ENCODE data around the gene SHISA9.

SHISA9 gene

GRCh38 chr16:12951976-12952375 is 50.6 kb downstream of the SHISA9 start:
- DNase-seq = no peak

- no peak for DNase-seq
Measured at GRCh38 chr16:12958366-12958765, 57.0 kb downstream of the SHISA9 start.

- no peak for DNase-seq
Measured at GRCh38 chr16:12959072-12959471, 57.7 kb downstream of the SHISA9 start.

DNA sequence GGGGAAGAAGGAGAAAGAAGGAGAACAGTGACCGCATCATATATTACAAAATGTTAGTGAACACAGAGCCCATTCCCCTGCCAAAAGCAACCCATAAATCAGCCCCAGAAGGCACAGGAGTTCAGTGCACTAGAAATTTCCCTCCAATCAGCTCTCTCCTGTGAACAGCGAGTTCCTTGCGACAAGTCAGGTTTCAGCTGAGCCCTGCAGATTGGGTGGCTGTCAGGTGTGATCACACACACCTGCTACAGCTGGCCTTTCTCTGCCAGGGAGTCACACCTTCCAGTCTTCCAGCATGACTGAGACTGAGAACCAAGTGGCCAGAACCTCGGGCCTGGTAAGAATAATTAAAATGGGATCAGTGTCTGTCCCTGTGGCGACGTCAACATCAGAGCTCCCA is 60.2 kb downstream of the SHISA9 start:
- no peak for DNase-seq

DNA sequence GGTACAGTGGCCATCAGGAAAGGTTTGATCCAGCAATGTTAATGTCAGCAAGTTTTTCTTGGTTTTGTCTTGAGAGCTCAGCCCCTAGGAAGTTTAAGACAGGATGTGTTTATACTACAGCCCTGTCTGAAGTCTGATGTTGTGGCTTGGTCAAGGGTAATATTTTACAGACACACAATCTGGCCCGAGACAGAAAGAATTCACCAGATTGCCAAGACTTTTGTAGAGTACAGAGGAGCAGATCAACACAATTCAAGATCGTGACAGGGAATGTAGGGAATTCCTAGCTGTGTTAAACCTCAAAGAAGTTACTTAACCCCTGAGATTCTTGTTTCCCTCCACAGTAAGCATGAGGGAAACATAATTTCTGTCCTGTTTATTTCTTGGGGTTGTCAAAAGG is 63.1 kb downstream of the SHISA9 start:
- no peak for DNase-seq

GRCh38 chr16:12965274-12965804 is 63.9 kb downstream of the SHISA9 start:
- DNase-seq = no peak

- no peak for DNase-seq
Measured at GRCh38 chr16:12971241-12971640, 69.8 kb downstream of the SHISA9 start.

DNA sequence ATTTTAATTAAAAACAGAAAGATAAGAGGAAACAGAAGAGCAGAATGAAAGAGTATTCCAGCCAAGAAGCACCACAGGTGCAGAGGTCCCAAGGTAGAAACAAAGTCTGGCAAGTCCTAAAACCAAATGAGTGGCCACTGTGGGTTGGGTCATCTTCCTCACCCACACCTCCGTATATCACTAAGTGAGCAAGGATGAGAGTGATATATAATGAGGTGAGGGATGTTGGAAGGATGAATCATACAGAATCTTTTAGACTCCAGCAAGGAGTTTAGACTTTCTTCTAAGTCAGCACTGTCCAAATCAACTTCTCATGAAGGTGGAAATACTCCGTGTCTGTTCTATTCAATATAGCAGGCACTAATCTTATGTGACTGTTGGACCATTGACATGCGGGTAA is 70.8 kb downstream of the SHISA9 start:
- no peak for DNase-seq

DNA sequence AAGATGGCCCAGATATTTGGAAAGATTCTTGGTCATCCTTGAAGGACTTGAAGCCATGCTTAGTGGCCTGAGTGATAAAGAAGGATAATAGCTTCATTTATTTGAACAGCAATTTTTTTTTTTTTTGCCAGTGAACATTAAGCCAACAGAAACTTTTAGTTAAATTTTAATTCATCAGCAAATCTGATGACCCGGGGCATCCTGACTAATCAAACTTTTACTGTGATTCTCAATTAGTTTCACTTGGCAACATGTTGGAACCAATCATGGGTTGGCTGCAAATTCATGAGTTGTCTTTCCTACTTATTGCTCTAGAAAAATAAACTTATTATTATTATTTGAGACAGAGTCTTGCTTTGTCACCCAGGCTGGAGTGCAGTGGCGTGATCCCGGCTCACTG is 74.4 kb downstream of the SHISA9 start:
- no peak for DNase-seq

- no peak for DNase-seq
Measured at GRCh38 chr16:12976496-12976895, 75.1 kb downstream of the SHISA9 start.

DNA sequence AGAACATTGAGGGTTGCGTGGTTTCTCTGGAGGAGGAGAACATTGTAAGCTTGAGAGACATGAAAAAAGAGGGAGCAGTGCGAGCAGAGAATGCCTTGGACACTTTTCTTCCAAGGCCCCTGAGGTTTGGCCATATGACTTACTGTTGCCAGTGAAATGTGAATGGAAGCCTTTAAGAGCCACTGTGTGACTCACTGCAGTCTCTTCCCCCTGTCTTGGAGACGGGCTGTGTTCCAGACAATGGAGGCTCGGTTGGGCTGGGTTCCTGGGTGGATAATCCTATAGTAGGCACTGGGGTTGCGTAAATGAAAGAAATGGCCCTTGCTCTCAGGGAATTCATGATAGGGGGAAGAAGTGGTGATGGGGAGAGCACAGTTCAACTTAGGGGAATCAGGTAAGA is 75.5 kb downstream of the SHISA9 start:
- no peak for DNase-seq

DNA sequence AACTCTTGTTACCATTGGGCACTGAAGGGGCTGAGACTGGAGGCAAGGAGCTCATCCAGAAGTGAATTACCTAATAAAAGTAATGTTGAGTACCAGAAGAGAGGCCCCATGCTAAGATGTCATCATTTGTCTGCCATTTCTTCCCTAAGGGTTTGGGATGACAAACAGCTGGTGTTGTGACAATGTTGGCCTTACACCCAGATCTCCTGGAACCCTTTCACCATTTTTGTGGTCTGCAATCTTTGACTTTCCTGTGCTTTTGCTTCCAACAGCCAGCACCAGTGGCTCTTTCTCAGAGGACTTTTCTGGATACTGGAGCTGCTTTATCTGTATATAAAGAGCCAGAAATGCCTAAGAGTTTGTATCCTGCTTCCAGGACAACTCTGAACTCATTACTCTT is 84.1 kb downstream of the SHISA9 start:
- no peak for DNase-seq

GRCh38 chr16:12988071-12988470 is 86.7 kb downstream of the SHISA9 start:
- no peak for DNase-seq

DNA sequence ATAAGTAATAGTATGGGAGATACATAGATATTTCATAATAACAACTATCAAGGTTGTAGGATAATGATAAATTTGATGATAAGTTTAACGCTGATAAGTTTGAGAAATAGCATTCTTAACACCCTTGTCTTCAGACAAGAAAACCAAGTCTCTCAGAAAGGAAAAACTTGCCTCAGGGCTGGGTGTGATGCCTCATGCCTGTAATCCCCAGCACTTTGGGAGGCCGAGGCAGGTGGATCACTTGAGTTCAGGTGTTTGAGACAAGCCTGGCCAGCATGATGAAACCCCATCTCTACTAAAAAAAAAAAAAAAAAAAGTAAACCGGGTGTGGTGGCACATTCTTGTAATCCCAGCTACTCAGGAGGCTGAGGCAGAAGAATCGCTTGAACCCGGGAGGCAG is 90.7 kb downstream of the SHISA9 start:
- DNase-seq = no peak

DNA sequence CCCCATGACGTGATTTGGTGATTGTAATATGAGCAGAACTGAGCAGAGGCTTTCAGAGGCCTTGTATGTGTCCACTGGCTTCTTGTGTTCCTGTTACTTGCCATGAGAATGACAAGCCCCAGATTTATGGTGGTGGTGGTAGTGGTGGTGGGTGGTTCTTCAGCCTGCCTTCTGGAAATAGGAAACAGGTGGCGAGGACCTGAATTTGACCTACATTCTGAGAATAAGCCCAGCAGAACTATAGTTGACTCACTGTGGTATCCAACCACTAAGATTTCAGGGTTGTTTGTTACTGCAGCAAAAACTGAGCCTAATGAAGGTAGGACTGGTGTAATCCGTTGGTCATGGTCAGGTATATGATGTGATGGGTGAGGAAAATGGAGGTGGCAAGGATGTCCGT is 93.0 kb downstream of the SHISA9 start:
- DNase-seq = no peak

- no peak for DNase-seq
Measured at GRCh38 chr16:12995721-12996372, 94.4 kb downstream of the SHISA9 start.

GRCh38 chr16:12998361-12999085 is 97.1 kb downstream of the SHISA9 start:
- DNase-seq = no peak

- no peak for DNase-seq
Measured at GRCh38 chr16:12999368-12999767, 98.0 kb downstream of the SHISA9 start.

DNA sequence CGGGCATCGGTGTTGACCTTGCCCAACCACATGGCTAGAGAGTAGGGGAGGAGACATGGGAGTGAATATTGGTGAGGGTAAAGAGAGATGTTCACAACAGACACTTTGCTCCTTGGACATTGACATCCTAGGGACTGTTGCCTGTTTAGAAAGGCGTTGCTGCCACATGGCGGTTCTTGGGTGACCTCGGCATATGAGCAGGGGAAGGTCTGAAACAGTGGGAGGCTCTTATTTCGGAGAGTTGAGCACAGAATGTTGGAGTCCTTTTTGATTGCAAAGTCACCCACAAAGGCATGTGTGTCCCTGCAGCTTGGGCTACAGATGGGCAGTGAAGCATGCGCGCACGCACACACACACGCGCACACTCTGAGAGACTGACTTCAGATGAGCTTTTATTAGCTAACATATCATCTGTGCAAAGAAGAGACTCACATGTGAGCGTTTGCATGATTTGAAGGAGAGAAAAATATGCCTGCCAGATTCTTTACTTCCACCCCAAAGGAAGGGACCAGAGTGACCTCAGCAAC is 104.4 kb downstream of the SHISA9 start:
- DNase-seq = no peak

DNA sequence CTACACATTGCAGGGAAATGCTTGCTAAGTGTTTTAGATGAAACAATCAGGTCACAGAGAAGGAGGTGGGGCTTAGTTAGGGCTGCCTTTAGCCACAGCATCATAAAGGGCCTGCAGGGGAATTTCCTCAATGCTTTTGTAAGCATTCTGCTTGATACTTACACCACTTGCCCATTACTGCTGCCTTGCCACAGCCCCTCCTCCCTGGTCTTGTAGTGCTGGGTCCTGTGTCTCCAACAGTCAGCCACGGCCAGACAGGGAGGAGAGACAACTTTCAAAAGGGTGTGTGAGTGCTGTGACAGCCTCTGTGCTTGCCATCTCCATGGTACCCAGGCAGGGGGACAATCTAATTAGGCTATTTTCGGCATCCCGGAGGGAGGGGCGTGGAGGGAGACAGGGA is 111.2 kb downstream of the SHISA9 start:
- DNase-seq = no peak

DNA sequence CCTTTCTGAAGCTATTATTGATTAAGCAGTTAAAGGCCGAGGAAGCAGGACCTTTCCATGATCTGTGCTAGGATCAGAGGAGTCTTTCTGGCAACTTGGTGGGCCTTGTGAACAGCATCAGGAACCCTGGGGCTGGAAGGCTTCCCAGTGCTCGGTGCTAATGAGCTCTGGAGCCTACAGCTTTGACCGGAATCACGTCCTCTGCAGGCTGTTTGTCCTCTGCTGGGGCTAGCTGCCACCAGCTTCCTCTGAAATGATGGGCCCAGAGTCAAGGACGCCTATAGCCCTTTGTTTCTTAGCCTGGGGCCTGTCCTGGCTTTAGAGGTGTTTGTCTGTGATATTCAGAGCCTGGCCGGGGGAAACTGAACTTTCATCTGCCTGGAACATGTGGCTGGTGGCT is 111.6 kb downstream of the SHISA9 start:
- no peak for DNase-seq

- no peak for DNase-seq
Measured at GRCh38 chr16:13014476-13014875, 113.1 kb downstream of the SHISA9 start.

DNA sequence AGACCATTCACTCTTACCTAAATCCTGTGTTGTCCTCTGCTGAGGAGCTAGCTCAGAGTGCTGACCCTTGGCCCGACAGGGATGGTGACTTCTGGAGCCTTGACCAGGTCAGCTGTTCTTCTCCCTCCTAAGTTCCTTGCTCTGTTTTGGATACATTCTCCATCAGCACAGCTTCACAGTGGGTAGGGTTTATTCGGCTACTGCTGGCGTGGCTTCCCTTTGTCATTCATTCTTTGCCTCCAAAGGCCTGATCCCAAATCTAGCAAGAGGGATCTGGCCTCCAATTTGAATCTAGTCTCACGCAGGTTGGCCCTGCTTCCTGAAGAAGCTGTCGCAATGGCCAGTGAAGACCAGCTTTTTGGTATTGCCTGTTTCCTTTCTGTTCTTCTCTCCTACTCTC is 116.6 kb downstream of the SHISA9 start:
- DNase-seq = no peak

DNA sequence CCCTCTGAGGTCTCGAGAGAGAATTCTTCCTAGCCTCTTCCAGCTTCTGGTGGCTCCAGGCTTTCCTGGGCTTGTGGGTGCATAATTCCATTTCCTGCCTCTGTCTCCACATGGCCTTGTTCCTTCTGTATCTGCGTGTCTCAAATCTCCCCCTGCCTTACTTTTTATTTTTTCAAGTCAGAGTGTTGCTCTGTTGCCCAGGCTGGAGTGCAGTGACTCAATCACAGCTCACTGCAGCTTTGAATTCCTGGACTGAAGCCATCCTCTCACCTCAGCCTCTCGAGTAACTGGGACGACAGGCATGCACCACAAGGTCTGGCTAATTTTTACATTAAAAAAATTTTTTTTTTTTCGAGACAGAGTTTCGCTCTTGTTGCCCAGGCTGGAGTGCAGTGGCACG is 120.6 kb downstream of the SHISA9 start:
- DNase-seq = no peak

Measured in fibroblast of skin of abdomen (primary cell).